Breast epithelium (tissue), 4 donors: ENCODE measurements around the gene ANKDD1A. TPM values are rescaled to one million over a fixed set of nuclear protein-coding genes. Genes with fewer than 3 reads are reported as not detected.

Source experiments
- DNase-seq, 2 donors: peaks; one replicate each; pipeline ENCODE4 v3.0.0-alpha.2; 2019; ENCODE audit warnings: low spot score in 2 of 2
- H3K27ac ChIP-seq, 2 donors: fragments of 200-600 bp; sonication (generic) in 1 of 2; one replicate each; pipeline ENCODE4 v1.5.1; 2016 to 2019; ENCODE audit warnings: mild to moderate bottlenecking in 1 of 2
- H3K27me3 ChIP-seq, 2 donors: fragments of 200-600 bp; sonication (generic) in 1 of 2; one replicate each; pipeline versions ENCODE4 v1.5.1 to v1.6.0; 2017 to 2019; ENCODE audit warnings: control low read depth in 1 of 2, mild to moderate bottlenecking in 1 of 2
- H3K36me3 ChIP-seq: fragments of 200-600 bp; one replicate; pipeline ENCODE4 v1.5.1; 2019
- H3K4me1 ChIP-seq, 2 donors: fragments of 200-600 bp; sonication (generic); one replicate each; pipeline ENCODE4 v1.5.1; 2016 to 2019; ENCODE audit warnings: control low read depth in 1 of 2
- H3K4me3 ChIP-seq, 3 donors: fragments of 200-600 bp; sonication (generic); 1 replicate in 2 of 3; 2 replicates in 1 of 3; pipeline ENCODE4 v1.5.1; 2016 to 2019; ENCODE audit warnings: mild to moderate bottlenecking in 3 of 3, moderate library complexity in 2 of 3
- H3K9me3 ChIP-seq, 2 donors: fragments of 200-600 bp; sonication (generic) in 1 of 2; one replicate each; pipeline ENCODE4 v1.5.1; 2016 to 2019; ENCODE audit warnings: control low read depth in 1 of 2
- POLR2A ChIP-seq: fragments of 450-650 bp; IDR thresholded peaks from one replicate; pipeline ENCODE4 v1.6.1; 2016; ENCODE audit warnings: antibody characterized with exemption, mild to moderate bottlenecking, moderate library complexity
- POLR2AphosphoS5 ChIP-seq, 3 donors: sonication (generic); formaldehyde crosslinking; IDR thresholded peaks; one replicate each; pipeline ENCODE4 v1.6.1; 2017; ENCODE audit warnings: antibody characterized with exemption in 3 of 3
- intact Hi-C: fragments of 100-400 bp; cut with DNase I; formaldehyde crosslinking; loops from one replicate; pipeline ENCODE4 v1.15.1; 2023; ENCODE audit warnings: low total_unique reads
- total RNA-seq, 3 donors: library from RNA; depleted of rRNA; stranded (reverse); fragments of >200 nt; gene quantifications; one replicate each; pipeline ENCODE4 v1.1.0, GENCODE V29; 2016
- TF ChIP-seq, protein P1 (sequence below), 3 donors: fragments of 450-650 bp; IDR thresholded peaks; one replicate each; pipeline ENCODE4 v1.5.1; 2016 to 2017; ENCODE audit warnings: antibody characterized with exemption in 3 of 3, mild to moderate bottlenecking in 3 of 3, moderate library complexity in 3 of 3

ANKDD1A gene
- total RNA-seq, 3 donors from 2014 or later, result 3.2 to 7.8 (median 7.2) TPM

GRCh38 chr15:64888336-64888735 is 23.4 kb upstream of the ANKDD1A start:
- TF ChIP-seq, protein P1, sequence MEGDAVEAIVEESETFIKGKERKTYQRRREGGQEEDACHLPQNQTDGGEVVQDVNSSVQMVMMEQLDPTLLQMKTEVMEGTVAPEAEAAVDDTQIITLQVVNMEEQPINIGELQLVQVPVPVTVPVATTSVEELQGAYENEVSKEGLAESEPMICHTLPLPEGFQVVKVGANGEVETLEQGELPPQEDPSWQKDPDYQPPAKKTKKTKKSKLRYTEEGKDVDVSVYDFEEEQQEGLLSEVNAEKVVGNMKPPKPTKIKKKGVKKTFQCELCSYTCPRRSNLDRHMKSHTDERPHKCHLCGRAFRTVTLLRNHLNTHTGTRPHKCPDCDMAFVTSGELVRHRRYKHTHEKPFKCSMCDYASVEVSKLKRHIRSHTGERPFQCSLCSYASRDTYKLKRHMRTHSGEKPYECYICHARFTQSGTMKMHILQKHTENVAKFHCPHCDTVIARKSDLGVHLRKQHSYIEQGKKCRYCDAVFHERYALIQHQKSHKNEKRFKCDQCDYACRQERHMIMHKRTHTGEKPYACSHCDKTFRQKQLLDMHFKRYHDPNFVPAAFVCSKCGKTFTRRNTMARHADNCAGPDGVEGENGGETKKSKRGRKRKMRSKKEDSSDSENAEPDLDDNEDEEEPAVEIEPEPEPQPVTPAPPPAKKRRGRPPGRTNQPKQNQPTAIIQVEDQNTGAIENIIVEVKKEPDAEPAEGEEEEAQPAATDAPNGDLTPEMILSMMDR (IDR thresholded peaks at IDR 0.05), result no peak
- H3K9me3 ChIP-seq, result no peaks in the 10 kb centered on the region
- intact Hi-C loops, result no loop called here
- H3K4me3 ChIP-seq, result no peak overlapping the region
- H3K27ac ChIP-seq, result no peak overlapping the region
- H3K36me3 ChIP-seq, result no peaks in the 10 kb centered on the region
- H3K27me3 ChIP-seq, result no peaks in the 10 kb centered on the region
- H3K4me1 ChIP-seq, result no peaks in the 10 kb centered on the region
- DNase-seq, result no peak

DNA sequence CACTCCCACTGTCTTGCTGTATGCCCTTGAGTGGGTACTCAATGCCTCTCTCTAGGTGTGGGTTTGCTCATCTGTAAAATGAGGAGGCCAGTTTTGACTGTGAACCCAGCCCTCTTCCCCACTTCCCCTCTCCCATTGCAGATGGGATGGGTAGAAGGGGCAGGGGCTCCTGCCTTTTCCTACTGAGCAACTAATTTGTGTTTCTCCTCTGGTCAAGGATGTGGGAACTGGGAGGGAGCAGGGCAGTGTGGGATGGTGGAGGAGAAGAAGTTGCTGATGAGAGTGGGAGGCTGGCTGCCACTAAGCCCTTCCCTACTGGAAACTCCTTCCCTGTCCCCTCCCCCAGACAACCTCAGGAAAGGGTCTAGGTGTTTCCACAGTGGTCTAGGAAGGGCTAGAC is 20.1 kb upstream of the ANKDD1A start:
- TF ChIP-seq POLR2A (no peak), POLR2AphosphoS5 (IDR thresholded peaks at IDR 0.05) (no peak)
- TF ChIP-seq, protein P1 (IDR thresholded peaks at IDR 0.05), result no peak
- no peak for DNase-seq
- no peaks in the 10 kb centered on the region for H3K36me3 ChIP-seq
- no peaks in the 10 kb centered on the region for H3K9me3 ChIP-seq
- no peaks in the 10 kb centered on the region for H3K27me3 ChIP-seq
- H3K4me1 ChIP-seq, result peaks cover 0 to 11% of the 10 kb centered on the region in 2 donors
- H3K27ac ChIP-seq, result peak overlapping the region in 1 of 2 donors; percentile 91
- no peak overlapping the region for H3K4me3 ChIP-seq
- intact Hi-C loops, result no loop called here

GRCh38 chr15:64892847-64893403 is 18.8 kb upstream of the ANKDD1A start:
- TF ChIP-seq POLR2A (no peak), POLR2AphosphoS5 (IDR thresholded peaks at IDR 0.05) (no peak)
- TF ChIP-seq, protein P1 (IDR thresholded peaks at IDR 0.05), result no peak
- no peak for DNase-seq
- intact Hi-C loops, result no loop called here
- Histone ChIP-seq H3K27me3 (no peaks in the 10 kb centered on the region), H3K4me3 (no peak overlapping the region), H3K36me3 (no peaks in the 10 kb centered on the region), H3K4me1 (peaks cover 0 to 15% of the 10 kb centered on the region in 2 donors), H3K9me3 (no peaks in the 10 kb centered on the region), H3K27ac (peak overlapping the region; percentile 78 to 91)

- peak; percentile 81 to 83 for DNase-seq
Observed at GRCh38 chr15:64893481-64894394, 18.0 kb upstream of the ANKDD1A start.

More at GRCh38 chr15:64893481-64894394, 18.0 kb upstream of the ANKDD1A start:
- Histone ChIP-seq H3K4me1 (peaks cover 0 to 15% of the 10 kb centered on the region in 2 donors), H3K4me3 (peak overlapping the region; percentile 9 to 64 (median 38)), H3K9me3 (no peaks in the 10 kb centered on the region), H3K36me3 (no peaks in the 10 kb centered on the region), H3K27ac (peak overlapping the region; percentile 78 to 91), H3K27me3 (no peaks in the 10 kb centered on the region)
- TF ChIP-seq POLR2AphosphoS5 (IDR thresholded peaks at IDR 0.05), result peak; percentile 7 to 63 (median 37)
- TF ChIP-seq, protein P1 (IDR thresholded peaks at IDR 0.05), result no peak
- intact Hi-C loops, result no loop called here
